GM18511 (cell line): Measurements from ENCODE around the gene SNRNP27.

ENCODE experiments used
- ATAC-seq: cut with Tn5 transposase; IDR thresholded peaks from one replicate; pipeline ENCODE4 v1.9.1; 2021; ENCODE audit warnings: mild to moderate bottlenecking, moderate library complexity; ENCODE audit not compliant: unreplicated experiment

Gene SNRNP27

GRCh38 chr2:69914950-69915945, 21.5 kb downstream of the SNRNP27 start, which contains the start of gene MXD1:
Gene MXD1, plus strand, starts transcription at chr2:69915109. Its CDS starts 222 bp downstream, at chr2:69915331.
- ATAC-seq: no peak

GRCh38 chr2:69916106-69916505, 22.4 kb downstream of the SNRNP27 start:
- ATAC-seq: no peak

- no peak for ATAC-seq
Observed at GRCh38 chr2:69917852-69918251, 24.1 kb downstream of the SNRNP27 start.

DNA sequence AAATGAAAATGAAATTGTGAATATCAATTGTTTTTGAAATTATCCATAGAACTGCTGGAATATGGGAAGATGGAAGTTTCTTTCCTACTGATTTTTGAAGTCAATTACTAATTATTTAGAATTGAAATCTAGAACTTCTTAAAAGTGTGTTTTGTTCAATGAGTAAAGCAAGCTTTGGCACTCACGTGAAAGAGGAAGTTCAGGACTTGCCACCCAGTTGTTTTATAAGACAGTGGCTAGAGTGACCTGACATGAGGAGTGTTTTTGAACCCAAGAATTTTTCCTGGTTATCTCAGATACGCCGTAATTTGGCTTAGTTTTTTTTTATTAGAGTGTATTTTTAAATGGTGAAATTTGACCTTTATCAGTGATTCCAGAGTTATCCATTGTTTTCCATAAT, 24.6 kb downstream of the SNRNP27 start:
- ATAC-seq: no peak

DNA sequence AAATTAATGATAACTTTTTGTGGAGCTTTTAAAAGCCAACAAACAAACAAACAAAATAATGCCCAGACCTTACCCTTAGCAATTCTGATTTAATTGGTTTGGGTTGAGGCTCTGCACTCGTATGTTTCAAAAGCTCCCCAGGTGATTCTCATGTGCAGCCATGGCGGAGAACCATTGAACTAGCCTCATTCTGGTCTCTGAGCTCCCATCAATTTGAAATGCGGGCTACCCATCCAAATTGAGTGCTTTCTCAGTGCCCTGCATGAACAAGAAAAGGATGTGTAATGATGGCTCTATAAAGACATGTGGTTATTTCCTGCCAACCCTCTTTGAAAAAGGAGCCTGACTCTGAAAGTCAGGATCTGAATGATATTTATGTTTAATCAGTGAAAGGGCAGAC, 29.4 kb downstream of the SNRNP27 start:
- ATAC-seq: no peak

DNA sequence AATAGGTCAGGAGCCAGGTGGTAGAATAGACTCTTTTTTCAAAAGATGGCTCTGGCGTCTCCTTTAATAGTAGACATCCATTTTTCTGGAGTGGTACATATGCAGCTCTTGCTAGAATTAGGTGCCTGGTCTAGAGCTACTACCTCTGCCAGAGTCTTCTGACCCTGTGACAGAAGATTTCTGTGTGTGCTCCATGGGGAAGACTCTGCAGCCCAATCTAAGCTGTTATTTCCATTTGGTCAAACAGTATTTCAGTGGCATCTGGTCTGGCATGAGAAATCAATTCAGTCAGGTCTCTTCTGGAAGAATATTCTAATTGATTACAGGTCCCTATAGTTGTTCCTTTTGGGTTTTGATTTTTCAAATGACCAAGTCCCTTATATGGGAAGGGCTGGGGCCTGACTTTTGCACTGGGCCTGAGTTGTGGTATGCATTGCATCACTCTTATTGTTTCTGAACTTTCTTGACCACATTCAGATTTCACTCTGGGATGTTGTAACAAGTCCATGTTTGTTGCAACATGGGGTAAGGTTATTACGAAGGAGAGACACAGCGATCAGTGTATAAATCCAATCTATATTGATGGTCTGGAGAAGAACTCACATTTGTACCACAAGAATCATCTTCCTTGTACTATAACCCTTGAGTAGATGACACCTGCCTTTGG, 33.2 kb downstream of the SNRNP27 start:
- ATAC-seq: no peak

- ATAC-seq: no peak
Observed at GRCh38 chr2:69931832-69932595, 38.3 kb downstream of the SNRNP27 start.

GRCh38 chr2:69932596-69932922, 38.8 kb downstream of the SNRNP27 start:
- ATAC-seq: no peak

GRCh38 chr2:69933254-69933828, 39.6 kb downstream of the SNRNP27 start:
- ATAC-seq: no peak

DNA sequence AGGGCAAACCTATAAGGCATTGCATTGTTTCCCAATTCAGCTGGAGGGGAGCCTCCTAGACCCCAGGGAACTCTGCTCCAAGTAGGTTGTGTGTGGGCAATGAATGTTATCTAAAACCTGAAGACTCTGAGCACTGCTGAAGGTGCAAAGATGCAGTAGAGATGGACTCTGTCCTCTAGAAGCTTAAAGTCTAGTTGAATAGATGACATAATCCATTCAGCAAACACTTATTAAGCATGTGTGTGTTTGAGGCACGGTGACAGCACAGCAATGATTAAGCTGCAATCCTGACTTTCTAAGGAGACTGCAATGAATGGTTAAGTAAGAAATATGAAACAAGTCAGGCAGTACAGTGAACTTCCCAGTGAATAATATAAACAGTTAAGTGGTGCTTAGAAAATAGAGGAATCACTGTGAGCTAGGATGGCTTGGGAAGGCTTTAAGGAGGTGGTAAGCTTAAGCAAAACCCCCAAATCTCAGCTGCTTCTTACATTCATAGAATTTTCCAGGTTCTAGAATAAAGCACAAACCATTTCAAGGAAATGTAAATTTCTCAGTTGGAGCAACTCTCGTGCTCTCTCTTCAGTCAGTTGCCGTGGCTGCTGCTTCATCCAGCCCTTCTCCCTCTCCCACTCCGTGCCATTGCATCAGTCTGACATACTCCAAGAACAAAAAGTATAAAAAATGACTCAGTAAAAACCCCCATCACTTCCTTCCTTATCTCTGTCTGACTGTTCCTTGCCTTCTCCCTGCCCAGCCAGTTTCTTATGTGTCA, 40.3 kb downstream of the SNRNP27 start:
- no peak for ATAC-seq

DNA sequence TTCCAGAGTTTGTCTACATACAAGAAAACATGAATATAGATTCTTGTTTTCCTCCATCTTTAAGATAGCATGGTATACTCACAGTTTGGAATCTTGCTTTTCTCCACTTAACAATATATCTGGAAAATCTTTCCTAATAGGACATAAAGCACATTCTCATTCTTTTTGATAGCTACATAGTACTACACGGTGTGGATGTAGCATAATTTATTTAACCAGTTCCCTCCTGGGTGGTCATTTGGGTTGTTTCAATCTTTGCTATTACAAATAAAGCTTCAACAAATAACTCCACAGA, 40.8 kb downstream of the SNRNP27 start:
- ATAC-seq: no peak

DNA sequence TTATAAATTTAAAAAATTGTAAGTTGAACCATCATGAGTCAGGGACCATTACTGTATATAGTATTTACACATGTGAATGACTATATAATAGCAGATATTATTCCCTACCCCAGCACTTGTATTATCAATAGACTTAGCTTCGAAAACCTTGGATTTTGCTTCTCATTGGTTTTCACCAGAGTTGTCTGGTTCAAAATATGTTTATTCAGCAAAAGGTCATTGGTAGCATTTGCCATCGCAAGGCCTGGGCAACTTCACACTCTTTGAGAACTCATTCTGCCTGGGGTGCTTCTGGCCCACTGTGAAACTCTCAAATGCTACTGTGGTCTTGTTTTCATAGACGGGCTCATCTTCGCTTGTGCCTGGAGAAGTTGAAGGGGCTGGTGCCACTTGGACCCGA, 41.3 kb downstream of the SNRNP27 start:
- ATAC-seq: no peak

- no peak for ATAC-seq
Observed at GRCh38 chr2:69936906-69937305, 43.1 kb downstream of the SNRNP27 start.

DNA sequence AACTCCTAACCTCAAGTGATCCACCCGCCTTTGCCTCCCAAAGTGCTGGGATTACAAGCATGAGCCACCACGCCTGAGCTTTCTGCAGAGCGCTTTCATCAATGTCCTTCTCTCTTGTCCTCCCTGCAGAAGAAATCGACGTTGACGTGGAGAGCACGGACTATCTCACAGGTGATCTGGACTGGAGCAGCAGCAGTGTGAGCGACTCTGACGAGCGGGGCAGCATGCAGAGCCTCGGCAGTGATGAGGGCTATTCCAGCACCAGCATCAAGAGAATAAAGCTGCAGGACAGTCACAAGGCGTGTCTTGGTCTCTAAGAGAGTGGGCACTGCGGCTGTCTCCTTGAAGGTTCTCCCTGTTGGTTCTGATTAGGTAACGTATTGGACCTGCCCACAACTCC, 44.2 kb downstream of the SNRNP27 start:
- no peak for ATAC-seq

- no peak for ATAC-seq
Observed at GRCh38 chr2:69939722-69940121, 46.0 kb downstream of the SNRNP27 start.

DNA sequence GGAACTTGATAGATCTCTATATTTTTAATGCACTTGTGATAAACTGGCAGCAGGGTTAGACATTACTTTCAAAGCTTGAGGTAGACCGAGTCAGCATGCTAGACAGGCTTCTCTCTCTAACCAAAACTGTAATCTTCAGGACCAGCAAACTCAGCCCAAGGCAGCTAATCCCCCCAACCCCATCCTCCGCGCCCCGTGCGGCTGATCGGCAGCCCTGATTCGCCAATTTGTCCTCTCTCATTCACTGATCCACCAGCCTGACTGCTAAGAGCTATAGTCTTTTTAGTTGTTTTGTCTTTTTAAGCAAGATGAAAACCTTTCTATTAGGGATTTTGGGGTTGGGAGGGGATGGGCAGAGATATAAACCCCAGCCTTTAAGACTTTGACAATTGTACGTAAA, 46.9 kb downstream of the SNRNP27 start:
- no peak for ATAC-seq

DNA sequence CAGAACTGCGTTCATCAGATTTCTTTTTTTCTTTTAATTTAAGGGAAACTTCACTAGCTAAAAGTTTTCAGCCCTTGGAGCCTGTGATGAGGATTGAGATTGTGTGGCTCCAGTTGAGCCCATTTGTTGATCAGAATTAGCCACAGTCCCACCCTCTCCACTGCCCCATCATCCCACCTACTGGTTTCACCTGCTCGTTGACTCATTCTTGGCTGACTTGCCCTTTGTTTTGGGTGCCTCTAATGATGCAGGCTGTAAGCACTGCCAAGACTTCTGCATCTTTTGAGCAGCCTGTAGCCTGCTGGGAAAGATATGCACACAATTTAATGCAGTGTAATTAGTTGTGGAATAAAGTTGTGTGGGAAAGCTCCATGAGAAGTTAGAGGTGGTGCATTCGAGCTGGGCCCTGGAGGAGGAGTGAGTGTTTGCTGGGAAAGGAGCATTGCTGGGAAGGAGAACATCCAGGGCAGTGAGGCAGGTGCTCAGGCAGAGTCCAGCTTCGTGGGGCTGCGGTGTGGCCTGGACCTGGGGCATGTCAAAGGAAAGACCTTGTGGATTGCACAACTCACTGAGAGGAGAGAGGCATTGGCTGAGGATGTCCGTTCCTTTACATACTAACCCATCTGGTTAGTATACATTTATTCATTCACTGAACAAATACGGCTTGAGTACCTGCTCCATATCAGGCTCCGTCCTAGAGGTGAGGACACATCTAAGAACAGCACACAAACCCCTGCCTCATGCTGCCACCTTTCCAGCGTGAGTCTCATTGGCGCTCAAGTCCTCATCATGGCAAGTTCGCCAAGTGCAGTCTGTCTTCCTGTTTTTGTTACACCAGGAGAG, 49.5 kb downstream of the SNRNP27 start:
- no peak for ATAC-seq

GRCh38 chr2:69943843-69944525, 50.2 kb downstream of the SNRNP27 start:
- no peak for ATAC-seq

GRCh38 chr2:69944756-69945155, 51.0 kb downstream of the SNRNP27 start:
- ATAC-seq: no peak
